ENCODE measurements around the gene MRPL46. TPM values are rescaled to one million over a fixed set of nuclear protein-coding genes. Genes with fewer than 3 reads are reported as not detected.

MRPL46 gene
- total RNA-seq, 2 experiments from 2014 or later, result 8.6 to 10.2 TPM

DNA sequence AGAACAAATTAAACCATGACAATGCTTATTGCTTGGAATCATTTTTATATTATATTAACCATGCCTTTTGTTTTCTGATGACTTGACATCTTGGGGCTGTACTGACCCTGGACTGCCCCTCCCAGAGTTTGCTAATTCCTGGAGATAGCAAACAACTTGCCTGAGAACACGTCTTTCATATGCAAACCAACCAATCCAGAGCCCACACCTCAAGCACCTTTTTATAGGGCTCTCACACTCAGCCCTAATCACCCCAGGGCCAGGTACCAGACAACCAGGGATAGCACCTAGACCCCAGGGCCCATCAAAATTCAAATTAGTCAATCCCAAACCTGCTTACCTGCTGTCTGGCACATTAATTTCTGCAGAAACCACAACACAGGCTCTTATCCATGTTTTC lies 37.3 kb upstream of the MRPL46 start:
- Mint-ChIP-seq H3K36me3 (ENCODE audit: low read depth) (peaks cover 62% of the 10 kb centered on the region), H3K4me1 (ENCODE audit: low read depth) (no peaks in the 10 kb centered on the region), H3K4me3 (no peak overlapping the region), H3K9me3 (no peaks in the 10 kb centered on the region), H3K27me3 (no peaks in the 10 kb centered on the region), H3K27ac (no peak overlapping the region)
- no peaks in the 10 kb centered on the region for H3K4me1 ChIP-seq (ENCODE audit: insufficient read depth, low read length)
- intact Hi-C loops (cut with DNase I, micrococcal nuclease), result no loop called here
- no peak for TF ChIP-seq CTCF (IDR thresholded peaks at IDR 0.05)
- H3K36me3 ChIP-seq (ENCODE audit: insufficient read depth, low read length), result peaks cover 18% of the 10 kb centered on the region
- no peak overlapping the region for H3K27ac ChIP-seq (ENCODE audit: low read depth in 1 of 2, low read length in 2 of 2)
- H3K9me3 ChIP-seq (ENCODE audit: control insufficient read depth in 1 of 2, insufficient read depth in 1 of 2, low read length in 2 of 2), result no peaks in the 10 kb centered on the region
- no peak for DNase-seq
- no peak for ATAC-seq (ENCODE audit: poor library complexity)
- ChIA-PET CTCF (no interaction called here), POLR2A (no interaction called here)
- H3K4me3 ChIP-seq (ENCODE audit: low read length), result no peak overlapping the region
- no peaks in the 10 kb centered on the region for H3K27me3 ChIP-seq (ENCODE audit: control insufficient read depth in 1 of 2, insufficient read depth in 2 of 2, low read length in 2 of 2)

DNA sequence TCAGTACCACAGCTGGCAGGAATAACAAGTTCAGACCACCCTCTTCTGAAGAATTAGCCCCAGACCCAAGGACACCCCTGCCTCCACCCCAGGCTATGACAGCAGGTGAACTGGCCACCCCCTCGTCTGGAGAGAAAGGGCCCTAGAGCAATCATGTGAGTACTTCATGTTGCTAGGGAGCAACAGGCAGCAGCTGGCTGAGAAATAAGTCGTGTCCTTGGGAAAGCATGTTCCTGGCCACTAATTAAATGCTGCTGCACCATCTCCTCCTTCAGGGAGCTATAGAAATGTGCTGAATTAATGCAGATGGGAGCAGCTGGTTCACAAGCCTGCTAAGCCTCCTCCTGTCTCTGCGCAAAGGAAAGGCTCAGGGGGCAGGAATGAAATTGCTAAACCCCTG lies 31.8 kb upstream of the MRPL46 start:
- Mint-ChIP-seq H3K4me1 (ENCODE audit: low read depth) (no peaks in the 10 kb centered on the region), H3K9me3 (no peaks in the 10 kb centered on the region), H3K4me3 (no peak overlapping the region), H3K36me3 (ENCODE audit: low read depth) (peaks cover 21% of the 10 kb centered on the region), H3K27me3 (no peaks in the 10 kb centered on the region), H3K27ac (no peak overlapping the region)
- Histone ChIP-seq H3K9me3 (ENCODE audit: control insufficient read depth in 1 of 2, insufficient read depth in 1 of 2, low read length in 2 of 2) (no peaks in the 10 kb centered on the region), H3K36me3 (ENCODE audit: insufficient read depth, low read length) (no peaks in the 10 kb centered on the region), H3K4me3 (ENCODE audit: low read length) (no peak overlapping the region), H3K4me1 (ENCODE audit: insufficient read depth, low read length) (no peaks in the 10 kb centered on the region), H3K27ac (ENCODE audit: low read depth in 1 of 2, low read length in 2 of 2) (no peak overlapping the region), H3K27me3 (ENCODE audit: control insufficient read depth in 1 of 2, insufficient read depth in 2 of 2, low read length in 2 of 2) (no peaks in the 10 kb centered on the region)
- ChIA-PET CTCF (no interaction called here), POLR2A (interaction anchor here (1.0 kb wide), 1 partner anchor 10 kb away, joined by 3 read pairs; no protein-coding TSS in a partner anchor)
- intact Hi-C loops (cut with DNase I, micrococcal nuclease), result no loop called here
- ATAC-seq (ENCODE audit: poor library complexity), result no peak
- no peak for TF ChIP-seq CTCF (IDR thresholded peaks at IDR 0.05)
- no peak for DNase-seq

DNA sequence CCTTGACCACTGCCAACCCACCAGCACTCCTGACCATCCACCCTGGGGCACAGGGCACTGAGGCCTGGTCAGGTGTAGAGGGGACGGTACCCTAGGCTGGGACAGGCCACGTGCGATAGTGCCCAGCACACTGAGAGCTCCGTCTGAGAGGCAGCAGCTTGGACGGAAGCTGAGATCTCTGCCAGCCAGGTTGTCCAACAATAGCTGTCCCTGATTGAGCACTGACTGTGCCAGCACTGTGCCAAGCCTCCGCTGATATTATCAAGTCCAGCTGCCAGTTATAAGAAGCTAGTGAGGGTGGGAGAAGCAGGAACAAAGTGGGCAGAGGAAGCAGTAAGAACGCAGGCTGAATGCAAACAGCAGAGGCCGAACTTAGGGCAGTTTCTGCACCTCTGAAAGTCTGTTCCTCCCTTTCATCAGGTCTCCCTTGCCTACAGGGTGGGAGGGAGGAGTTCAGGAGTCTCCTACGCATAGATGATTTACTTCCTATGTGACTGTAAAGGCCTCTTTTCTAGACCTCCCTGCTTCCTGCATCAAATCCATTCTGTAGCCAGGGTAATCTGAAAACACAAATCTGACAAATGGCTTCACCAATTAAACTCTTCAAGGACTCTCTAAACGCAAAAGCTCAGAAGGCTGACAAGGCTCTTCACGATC lies 30.0 kb upstream of the MRPL46 start:
- POLR2A ChIA-PET, result no interaction called here

More for the DNA sequence above, 30.0 kb upstream of the MRPL46 start:
- CTCF ChIA-PET, result no interaction called here
- H3K9me3 ChIP-seq (ENCODE audit: control insufficient read depth in 1 of 2, insufficient read depth in 1 of 2, low read length in 2 of 2), result no peaks in the 10 kb centered on the region
- H3K4me1 ChIP-seq (ENCODE audit: insufficient read depth, low read length), result no peaks in the 10 kb centered on the region
- H3K4me3 ChIP-seq (ENCODE audit: low read length), result no peak overlapping the region
- Mint-ChIP-seq H3K27ac (no peak overlapping the region), H3K36me3 (ENCODE audit: low read depth) (peaks cover 10% of the 10 kb centered on the region), H3K4me3 (no peak overlapping the region), H3K27me3 (no peaks in the 10 kb centered on the region), H3K4me1 (ENCODE audit: low read depth) (no peaks in the 10 kb centered on the region), H3K9me3 (no peaks in the 10 kb centered on the region)
- intact Hi-C loops (cut with DNase I, micrococcal nuclease), result no loop called here
- H3K27me3 ChIP-seq (ENCODE audit: control insufficient read depth in 1 of 2, insufficient read depth in 2 of 2, low read length in 2 of 2), result no peaks in the 10 kb centered on the region
- no peak for DNase-seq
- H3K27ac ChIP-seq (ENCODE audit: low read depth in 1 of 2, low read length in 2 of 2), result no peak overlapping the region
- ATAC-seq (ENCODE audit: poor library complexity), result no peak
- TF ChIP-seq CTCF (IDR thresholded peaks at IDR 0.05), result no peak
- no peaks in the 10 kb centered on the region for H3K36me3 ChIP-seq (ENCODE audit: insufficient read depth, low read length)

Measured in CD4-positive, alpha-beta T cell (primary cell).